Kidney glomerular epithelial cell (primary cell): ENCODE measurements around the gene LRRC47.
"Not testable (repeated sequence)": the region's sequence is repeated elsewhere in the genome, so short reads cannot be mapped to it uniquely, and the experiment has no call there.

Source experiments
- DNase-seq: peaks from one replicate; lab custom pipeline; 2025; lab: John Stamatoyannopoulos, UW

The LRRC47 gene

DNA sequence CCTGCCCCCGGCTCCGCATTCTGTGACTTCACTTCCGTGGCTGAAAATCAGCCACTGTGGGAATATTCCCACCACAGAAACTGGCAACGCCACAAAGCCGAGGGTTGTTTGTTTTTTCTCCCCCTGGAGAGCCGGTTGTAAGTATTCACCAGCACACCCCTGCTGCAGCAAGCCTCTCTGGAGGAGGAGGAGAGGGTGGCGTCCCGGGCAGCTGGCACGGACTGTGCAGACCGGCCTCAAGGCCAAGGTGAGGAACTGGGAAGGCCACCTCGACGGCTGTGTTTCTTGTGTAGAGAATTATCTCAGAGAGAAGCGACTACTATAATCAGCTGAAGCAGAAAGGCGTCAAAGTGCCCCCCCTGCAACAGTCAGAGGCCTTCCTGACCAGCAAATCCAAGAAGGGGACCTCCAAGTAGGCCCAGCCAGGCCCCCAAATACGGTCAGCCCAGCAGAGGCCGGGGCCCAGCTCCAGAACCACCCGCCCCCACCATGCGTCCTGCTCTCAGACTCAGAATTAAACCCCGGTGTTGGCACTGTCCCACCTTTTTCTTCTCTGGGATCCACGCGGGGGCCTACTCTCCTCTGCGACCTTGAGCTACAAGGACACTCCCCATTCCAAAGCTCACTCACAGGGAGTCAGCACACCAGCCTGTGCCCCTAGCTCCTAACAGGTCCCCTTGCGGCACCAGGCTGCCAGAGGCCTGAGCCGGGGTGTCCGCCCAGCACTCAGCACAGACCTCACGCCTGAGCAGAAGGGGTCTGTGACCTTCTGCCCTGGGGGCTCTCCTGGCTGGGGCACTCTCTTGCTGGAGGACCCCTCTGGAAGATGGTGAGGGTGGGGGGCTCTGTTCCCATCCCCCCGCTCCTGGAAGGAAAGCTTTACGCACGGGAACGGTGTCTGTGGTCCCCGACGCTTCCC is 24.9 kb downstream of the LRRC47 start:
- DNase-seq = no peak

GRCh38 chr1:3770047-3770765 is 26.1 kb downstream of the LRRC47 start:
- no peak for DNase-seq

DNA sequence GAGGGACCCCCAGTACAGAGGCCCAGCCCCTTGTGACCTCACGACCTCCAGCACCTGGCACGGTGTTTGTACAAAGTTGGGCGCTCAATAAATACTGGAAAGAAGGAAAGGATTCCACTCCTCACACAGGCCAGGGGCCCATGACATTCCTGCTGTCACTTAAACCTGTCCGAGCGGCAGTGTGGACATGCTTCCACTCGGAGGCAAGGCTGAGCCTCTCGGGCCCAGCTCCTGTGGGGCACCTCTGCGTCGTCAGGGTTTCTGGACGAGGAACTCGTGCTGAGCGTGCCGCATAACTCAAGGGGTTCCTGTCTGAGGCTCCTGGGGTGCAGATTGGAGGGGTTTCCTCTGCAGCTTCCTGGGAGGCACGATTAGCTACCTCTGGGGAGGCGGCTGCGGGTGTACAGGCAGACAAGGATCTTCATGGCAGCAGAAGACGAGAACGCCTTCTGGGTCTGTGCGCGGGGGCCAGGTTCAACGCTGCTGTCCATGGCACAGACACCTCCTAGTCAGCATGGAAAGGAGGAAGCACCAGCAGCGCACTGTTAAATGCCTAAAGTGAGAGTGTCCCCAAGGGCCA is 27.4 kb downstream of the LRRC47 start:
- DNase-seq = no peak

DNA sequence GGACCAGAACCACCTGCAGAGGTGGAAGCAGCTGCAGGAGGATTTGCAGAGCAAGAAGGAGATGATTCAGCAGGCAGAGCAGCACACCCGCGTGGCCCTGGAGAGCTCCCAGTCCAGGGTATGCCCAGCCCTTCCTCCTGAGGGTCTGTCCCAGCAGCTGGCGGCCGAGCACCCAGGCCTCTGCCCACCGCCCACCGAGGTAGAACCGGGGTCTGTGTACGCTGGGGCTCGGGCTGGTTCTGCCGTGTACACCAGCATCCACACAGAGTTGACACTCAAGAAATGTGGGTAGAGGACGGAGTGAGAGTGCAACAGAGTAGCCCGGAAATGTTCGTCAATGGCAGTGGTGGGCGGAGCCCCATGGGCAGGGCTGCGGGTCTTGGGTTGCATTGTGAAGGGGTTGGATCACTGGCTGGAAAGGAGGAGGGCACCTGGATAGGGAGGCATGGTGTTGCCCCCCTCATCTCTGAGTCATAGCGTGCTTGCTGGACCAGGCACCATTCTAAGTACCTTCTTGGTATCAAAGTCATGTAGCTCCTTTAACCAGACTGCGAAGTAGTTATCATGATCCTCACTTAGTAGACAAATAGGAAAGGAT is 28.9 kb downstream of the LRRC47 start:
- no peak for DNase-seq

- DNase-seq = no peak
These were observed 32.8 kb downstream of the LRRC47 start for GRCh38 chr1:3763351-3764125.

- DNase-seq = no peak
These were observed 33.4 kb downstream of the LRRC47 start for GRCh38 chr1:3762873-3763228.

DNA sequence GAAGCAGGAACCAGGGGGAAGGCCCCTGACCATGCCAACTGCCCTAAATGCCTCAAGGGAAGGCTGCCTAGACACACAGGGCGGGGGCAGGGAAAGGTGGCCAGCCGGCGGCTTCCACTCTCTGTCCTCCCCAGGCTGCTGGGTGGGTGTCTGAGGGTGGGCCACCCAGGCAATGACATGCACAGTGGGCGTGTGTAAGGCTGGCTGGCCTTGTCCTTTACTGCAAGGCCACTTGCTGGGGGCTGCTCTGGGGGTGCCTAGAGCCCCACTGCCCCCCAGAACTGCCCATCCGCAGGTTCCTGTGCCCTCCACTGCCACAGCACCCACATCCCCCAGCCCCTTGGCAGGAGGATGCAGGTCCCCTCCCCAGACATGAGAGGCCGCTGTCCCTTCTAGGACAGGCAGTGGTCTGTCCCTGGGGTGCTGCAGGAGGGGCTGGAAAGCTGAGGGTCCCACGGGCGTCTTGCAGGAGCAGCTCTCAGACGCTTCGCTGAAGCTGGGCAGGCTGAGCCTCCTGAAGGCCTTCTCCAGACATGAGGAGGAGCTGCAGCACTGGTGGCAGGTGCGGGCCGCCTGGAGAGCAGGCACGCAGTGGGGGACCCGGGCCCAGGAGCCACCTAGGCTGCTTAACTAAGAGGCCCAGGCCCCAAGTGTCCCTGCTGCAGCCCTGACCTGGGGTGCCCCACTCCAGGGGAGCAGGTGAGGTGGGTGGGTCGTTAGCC is 34.0 kb downstream of the LRRC47 start:
- DNase-seq = no peak

DNA sequence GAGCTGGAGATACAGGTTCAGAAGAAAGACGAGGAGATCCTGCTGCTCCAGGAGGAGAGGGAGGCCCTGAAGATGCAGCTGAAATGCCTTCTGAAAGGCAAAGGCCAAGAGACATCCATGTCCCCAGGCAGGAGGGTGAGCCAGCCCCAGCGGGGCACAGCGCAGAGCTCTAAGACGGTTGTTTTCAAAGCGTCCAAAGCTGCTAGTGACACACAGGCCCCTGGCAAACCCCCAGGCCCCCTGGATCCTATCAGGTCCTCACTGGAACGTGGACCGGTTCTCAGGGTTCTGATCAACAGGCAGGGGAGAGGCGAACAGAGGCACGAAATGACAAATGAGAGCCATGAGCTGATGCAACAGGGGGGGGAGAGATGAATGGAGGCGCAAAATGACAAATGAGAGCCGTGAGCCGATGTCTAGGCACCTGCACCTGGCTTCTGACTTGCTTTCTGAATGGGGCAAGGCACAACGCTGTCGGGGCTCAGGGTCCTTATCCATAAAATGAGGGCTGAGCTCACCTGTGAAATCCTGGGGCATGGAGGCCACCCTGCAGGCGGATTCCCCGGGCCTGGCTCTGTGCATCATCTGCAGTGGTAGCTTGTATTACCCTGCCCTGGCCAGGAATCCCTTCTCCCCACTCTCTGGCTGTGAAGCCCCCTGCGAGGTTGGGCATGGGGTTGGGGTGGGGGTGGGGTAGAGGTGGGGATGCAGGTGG is 34.8 kb downstream of the LRRC47 start:
- DNase-seq = no peak

DNA sequence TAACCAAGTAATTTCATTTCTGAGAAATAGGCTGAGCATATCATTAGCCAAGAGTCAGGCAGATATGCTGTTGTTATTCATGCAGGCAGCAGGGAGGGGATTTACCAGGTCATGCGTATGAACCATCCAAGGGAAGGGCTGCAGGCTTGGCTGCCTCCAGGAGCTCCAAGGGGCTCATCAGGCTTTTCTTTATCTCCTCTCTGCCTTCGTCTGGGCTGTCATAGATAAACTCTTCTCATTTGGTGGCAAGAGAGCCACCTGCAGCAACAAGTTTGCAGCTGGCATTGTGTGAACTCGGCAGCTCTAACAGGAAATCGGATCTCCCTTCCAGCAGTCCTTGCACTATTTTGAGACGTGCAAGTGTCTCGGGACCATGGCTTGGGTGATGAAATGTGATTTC is 36.5 kb downstream of the LRRC47 start:
- no peak for DNase-seq

GRCh38 chr1:3759164-3759563 is 37.1 kb downstream of the LRRC47 start:
- DNase-seq = no peak

DNA sequence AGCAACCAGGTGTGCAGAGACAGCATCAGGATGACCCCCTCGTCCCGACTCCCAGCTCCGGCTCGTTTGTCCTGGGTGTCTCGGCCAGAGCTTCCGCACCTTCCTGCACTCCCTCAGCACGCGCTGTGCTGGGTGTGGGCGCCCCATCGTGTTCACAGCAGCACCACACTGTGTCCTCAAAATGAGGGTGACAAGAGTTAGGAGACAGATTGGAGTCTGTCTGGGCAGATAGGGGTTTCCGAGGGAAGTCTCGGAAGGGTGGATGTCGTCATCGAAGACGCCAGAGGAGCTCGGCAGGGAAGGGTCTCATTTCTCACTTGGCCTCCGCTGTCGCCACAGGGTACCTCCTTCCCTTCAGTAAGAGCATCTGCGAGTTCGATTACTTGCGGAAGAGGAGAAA is 39.9 kb downstream of the LRRC47 start:
- DNase-seq = no peak

DNA sequence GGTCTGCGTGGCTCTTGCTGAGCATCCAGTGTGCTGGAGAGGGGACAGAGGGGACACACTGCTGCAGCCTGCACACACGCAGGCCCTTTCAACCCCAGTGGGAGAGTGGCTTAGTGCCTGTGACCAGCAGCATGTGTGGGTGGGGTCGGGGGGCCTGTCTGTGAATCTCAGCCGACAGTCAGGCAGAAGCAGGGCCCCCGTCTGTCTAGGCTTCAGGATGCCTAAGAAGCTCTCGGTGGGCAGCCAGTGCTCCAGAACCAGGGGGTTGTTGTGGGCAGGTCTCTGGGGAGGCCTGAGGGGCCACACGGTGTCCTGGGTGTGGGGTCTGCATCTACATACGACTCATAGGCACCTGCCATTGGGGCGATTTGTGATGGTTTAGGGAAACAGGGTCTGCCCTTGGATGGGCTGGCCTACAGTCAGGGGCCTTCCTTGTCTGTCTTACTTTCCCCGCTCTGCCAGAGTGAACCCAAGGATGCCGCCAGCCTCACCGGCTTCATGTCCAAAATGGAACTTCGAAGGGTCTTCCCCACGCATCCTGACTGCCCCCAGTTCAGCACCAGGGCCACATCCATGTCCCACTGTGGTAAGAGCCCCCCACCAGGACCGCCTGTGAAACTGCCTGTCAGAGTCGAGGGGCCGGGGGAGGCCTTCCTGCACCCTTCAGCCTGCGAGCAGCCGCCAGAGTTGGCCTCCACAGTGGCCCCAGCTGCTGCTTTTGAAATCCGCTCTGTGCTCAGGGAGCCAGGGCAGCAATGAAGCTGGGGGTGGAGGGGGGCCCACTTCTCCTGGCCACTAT is 42.4 kb downstream of the LRRC47 start:
- DNase-seq = no peak

GRCh38 chr1:3752400-3752945 is 43.8 kb downstream of the LRRC47 start, which contains the start of gene CCDC27:
TSS of gene CCDC27 (plus strand) at chr1:3752450. CDS start at chr1:3752482, 32 bp downstream.
- DNase-seq = no peak

- DNase-seq = no peak
These were observed 45.6 kb downstream of the LRRC47 start for GRCh38 chr1:3750741-3751140.

GRCh38 chr1:3749512-3749911 is 46.8 kb downstream of the LRRC47 start:
- no peak for DNase-seq

GRCh38 chr1:3748316-3748900 is 47.9 kb downstream of the LRRC47 start:
- DNase-seq = not testable (repeated sequence)

- no peak for DNase-seq
These were observed 48.4 kb downstream of the LRRC47 start for GRCh38 chr1:3747903-3748302.

GRCh38 chr1:3747522-3747848 is 48.8 kb downstream of the LRRC47 start:
- no peak for DNase-seq
